NCI-H748 (cell line): ENCODE data around the gene UBAC2.
"Not testable (repeated sequence)": the region's sequence is repeated elsewhere in the genome, so short reads cannot be mapped to it uniquely, and the experiment has no call there.

Experiments used
- DNase-seq: peaks from one replicate; lab custom pipeline; 2025; ENCODE audit not compliant: unreplicated experiment; lab: John Stamatoyannopoulos, UW

Gene UBAC2

GRCh38 chr13:99211421-99212035 is 10.9 kb downstream of the UBAC2 start:
- no peak for DNase-seq

DNA sequence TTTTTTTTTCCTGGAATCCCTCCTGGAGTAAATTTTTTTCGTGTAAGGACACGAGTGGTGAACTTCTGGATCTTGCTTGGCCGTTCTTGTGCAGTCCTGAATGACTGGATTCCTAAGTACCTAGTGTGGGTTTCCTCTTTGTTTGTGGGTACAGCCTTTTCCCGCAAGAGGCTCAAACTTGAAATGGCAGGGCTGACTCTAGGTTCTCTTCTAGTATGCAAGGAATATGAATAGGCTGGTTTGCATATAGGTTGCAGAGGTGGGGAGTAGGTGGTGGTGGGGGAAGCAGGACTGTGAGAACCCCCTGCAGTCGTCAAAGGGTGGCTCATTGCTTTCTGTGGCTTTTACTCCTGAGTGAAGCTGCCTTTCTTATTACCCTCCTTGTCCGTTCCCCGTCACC is 13.6 kb downstream of the UBAC2 start:
- no peak for DNase-seq

DNA sequence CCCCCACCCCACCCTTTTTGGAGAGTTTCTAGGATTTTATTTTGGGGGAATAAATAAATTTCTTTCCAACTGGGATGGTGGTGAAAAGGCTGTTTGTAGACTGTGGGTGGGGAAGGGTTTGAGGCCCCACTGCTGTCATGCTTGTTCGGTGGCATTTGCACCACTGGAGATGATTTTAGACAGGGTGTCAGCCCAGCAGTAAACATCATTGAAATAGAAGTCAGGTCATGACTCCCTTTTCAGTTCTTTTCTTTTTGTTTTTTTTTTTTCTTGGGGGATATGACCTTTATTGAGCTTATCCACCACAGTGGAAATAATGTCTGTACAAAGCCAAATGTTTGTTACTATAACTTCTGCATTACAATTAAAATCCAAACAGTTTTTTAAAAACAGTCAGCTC is 14.1 kb downstream of the UBAC2 start:
- DNase-seq = no peak

DNA sequence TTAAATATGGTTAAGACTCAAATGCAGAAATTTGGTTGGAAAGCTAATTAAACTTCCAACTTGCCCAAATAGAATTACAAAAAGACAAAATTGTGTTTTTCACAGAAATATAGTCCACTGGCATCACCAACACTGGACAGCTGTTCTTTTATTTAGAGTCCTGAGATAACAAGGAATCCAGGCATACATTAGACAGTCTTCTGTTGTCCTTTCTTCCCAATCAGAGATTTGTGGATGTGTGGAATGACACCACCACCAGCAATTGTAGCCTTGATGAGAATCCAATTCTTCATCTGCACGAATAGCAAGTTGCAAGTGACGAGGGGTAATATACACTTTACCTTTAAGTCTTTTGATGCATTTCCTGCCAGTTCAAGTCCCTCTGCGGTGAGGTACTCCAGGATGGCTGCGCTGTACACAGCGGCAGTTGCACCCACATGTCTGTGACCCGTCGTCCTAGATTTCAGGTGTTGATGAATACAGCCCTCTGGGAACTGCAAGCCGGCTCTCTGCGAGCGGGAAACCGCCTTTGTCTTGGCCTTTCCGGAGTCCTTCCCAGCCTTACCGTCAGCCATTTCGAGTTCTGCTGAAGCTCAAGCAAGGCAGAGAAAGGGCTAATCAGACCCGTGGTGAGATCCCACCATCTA is 14.7 kb downstream of the UBAC2 start:
- no peak for DNase-seq

DNA sequence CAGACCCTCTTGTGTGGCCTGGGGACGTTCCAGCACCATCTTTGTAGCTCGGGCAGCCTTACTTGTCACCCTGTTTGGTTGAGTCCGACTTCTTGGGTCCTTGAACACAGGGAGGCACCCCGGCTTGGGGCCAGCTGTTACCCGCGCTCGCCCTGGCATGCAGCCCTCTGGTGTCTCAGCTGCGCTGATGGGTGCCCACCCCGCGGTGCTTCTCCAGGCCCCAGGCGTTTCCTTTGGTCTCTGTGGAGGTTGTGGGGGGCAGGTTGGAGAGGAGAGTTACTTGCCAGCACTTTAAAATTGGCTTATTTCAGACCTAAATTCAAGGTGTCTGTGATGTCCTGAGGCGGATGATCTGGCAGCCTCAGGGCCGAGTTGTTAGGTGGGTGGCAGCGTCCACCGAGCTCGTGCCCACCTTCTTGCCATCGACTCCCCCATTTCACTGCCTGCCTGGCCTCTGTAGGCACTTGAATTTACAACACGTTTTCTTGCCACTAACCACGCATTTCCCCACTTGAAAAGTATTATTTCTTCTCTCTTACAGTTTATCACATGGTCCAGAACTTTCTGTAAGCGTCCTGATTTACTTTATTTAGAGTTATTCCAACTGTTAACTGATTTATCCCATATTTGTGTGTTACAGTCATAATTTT is 16.9 kb downstream of the UBAC2 start:
- DNase-seq = no peak

GRCh38 chr13:99218126-99218525 is 17.5 kb downstream of the UBAC2 start:
- no peak for DNase-seq

GRCh38 chr13:99218545-99218944 is 17.9 kb downstream of the UBAC2 start:
- no peak for DNase-seq

DNA sequence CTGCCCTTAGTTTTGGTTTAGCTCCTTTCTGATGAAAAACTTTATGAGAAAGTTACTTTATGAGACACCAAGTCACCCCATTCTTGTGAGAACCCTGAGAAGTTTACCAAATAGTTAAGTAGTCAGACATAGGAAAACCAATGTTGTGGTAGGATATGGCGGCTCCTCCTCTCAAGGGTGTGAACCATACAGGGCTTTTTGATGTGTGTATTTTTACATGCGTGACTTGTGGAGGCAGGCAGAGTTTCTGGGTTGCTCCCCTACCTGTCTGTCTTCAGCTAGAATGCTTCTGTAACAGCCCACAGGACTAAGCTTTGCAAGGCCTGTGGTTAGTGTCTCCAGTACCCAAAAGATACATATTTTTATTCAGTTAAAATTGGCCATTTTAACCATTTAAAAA is 18.3 kb downstream of the UBAC2 start:
- no peak for DNase-seq

DNA sequence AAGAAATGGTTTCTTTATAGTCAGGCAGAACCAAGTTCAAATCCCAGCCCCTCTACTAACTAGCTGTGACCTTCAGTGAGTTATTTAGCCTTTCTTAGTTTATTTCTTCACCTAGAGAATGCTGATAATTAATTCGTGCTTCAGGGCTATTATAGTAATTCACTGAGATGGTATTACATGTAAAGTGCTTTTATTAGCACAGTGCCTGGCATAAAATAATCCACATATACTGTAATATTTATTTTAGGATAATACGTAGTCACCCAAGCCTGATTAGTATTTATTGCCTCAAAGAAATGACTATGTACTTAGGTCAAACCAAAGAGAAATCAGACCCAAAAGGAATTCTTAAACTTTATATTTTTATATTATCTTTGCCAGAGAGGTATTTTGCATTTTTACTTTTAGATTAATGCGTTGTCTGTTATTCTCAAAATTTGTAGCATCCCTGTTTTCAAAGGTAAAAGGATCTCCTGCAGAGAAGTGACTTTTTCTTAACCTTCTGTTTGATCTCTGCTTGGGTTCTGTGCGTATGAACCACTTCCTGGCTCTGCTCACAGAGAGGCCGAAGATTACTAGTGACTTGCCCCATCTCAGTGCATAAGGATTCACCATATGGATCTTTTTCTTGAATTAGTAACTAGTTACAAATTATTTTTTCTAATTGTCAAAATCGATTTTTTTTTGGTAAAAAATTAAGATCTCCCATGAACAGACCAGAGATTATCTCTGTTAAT is 19.7 kb downstream of the UBAC2 start:
- DNase-seq = no peak

DNA sequence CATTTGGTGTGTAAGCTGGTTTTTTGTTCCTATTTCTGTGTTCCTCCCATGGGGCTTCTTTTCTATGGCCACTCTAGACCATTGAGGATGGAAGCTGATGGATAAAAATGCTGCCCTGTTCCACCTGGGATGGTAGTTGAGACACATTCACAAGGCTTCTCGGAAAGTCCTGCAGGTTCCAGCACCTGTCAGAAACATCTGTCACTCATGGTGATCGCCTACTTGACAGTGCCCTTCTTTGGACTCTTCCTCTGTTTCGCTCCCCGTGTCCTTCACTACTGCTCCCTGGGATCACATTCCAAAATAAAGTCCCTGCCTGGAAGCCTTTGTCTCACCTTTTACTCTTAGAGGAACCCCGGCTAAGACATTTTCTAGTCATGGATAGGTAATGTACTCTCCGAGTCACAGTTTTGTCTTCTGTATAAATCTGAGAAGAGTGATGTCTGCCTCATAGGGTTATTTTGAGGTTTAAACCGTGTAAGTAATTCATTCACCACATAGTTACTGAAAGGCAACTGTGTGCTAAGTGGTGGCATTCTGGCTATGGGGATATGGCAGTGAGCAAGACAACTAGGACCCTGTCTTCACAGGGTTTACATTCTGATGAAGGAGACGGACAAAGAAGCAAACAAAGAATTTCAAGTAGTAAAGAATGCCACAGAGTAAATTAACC is 21.0 kb downstream of the UBAC2 start:
- no peak for DNase-seq

DNA sequence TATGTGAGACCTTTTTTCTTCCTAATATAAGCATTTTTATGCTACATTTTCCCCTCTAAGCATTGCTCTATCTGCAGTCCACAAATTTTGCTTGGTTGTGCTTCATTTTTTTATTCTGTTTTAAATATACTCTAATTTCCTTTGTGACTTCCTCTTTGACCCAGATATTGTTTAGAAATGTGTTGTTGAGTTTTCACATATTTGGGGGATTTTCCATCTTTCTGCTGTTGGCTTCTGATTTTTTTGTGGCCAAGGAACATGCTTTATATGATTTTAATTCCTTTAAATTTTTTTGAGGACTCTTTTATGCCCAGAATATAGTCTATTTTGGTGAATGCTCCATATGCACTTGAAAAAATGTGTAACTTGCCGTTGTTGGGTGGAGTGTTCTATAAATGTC is 22.9 kb downstream of the UBAC2 start:
- no peak for DNase-seq

GRCh38 chr13:99224021-99224420 is 23.4 kb downstream of the UBAC2 start:
- no peak for DNase-seq

GRCh38 chr13:99225078-99225477 is 24.4 kb downstream of the UBAC2 start:
- DNase-seq = no peak

GRCh38 chr13:99226513-99226912 is 25.9 kb downstream of the UBAC2 start:
- DNase-seq = no peak

GRCh38 chr13:99227331-99227900 is 26.8 kb downstream of the UBAC2 start:
- DNase-seq = no peak

- DNase-seq = no peak
Measured at GRCh38 chr13:99227909-99228688, 27.4 kb downstream of the UBAC2 start.

- no peak for DNase-seq
Measured at GRCh38 chr13:99228737-99229691, 28.4 kb downstream of the UBAC2 start.

DNA sequence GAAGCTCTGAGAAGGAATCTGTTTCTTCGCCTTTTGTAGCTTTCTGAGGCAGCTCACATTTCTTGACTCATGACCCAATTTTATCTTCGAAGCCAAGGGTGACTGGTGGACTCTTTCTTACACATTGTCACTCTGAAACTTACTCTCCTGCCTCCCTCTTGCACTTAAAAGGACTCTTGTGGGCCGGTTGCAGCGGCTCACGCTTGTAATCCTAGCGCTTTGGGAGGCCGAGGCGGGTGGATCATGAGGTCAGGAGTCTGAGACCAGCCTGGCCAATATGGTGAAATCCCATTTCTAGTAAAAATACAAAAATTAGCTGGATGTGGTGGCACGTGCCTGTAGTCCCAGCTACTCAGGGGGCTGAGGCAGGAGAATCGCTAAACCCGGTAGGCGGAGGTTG is 29.9 kb downstream of the UBAC2 start:
- not testable (repeated sequence) for DNase-seq

- no peak for DNase-seq
Measured at GRCh38 chr13:99230991-99231390, 30.3 kb downstream of the UBAC2 start.
